GM23248 (cell line): Measurements from ENCODE around the gene PTPRN2.

Source experiments
- EZH2 ChIP-seq: fragments of 200-600 bp; sonication (generic); IDR thresholded peaks from 2 replicates; pipeline ENCODE4 v1.6.1; 2018; ENCODE audit warnings: antibody characterized with exemption, mild to moderate bottlenecking; ENCODE audit not compliant: insufficient read depth, poor library complexity, severe bottlenecking
- EZH2phosphoT487 ChIP-seq: fragments of 200-600 bp; sonication (generic); IDR thresholded peaks from 2 replicates; pipeline ENCODE4 v1.6.1; 2018; ENCODE audit warnings: antibody characterized with exemption, moderate library complexity, mild to moderate bottlenecking, low read depth; ENCODE audit not compliant: insufficient read depth

DNA sequence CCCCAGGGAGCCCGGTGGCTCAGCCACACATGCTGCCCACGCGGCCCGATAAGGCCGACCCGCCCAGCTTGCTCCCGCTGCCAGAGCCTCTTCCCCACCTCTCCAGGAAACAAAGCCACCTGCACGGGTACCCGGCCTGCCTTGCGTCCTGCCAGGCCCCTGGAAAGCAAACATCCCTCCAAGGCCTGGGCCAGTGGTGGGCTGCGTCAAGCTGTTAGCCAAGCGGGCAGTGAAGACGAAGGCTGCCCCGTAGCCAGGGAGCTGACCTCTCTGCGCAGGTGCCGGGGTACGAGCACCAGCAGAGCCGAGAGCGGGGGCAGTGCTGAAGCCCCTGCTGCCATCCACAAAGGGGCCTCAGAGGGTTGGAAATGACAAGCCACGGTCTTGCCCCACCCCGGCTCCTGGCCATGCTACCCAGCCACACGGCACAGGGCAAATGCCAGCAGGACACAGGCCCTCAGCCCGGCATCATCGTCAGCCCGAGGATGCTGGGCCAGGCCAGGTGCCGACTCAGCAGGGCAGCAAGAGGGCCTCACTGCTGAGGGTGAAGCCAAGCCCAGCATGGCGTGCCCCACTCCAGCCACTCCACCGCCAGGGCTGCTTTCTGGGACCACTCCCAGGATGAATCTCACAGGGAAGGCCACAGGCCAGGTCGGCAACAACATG lies 140.0 kb downstream of the PTPRN2 start:
- TF ChIP-seq EZH2phosphoT487 (no peak), EZH2 (no peak)
